Endothelial cell of umbilical vein (primary cell): ENCODE data around the gene BTC. TPM values are rescaled to one million over a fixed set of nuclear protein-coding genes. Genes with fewer than 3 reads are reported as not detected.

ENCODE experiments used
- BruUV-seq: library from RNA; stranded (reverse); fragments of 400-500 nt; replicated peaks from 2 replicates; lab custom pipeline; 2021; lab: Mats Ljungman, UMichigan
- CTCF ChIA-PET: fragments of 300-600, 350-600 bp; sonication (Branson Sonifier 250); formaldehyde crosslinking; loops from one replicate; lab custom pipeline; 2021; ENCODE audit warnings: antibody characterized with exemption, inconsistent platforms; lab: Charles Lee
- POLR2A ChIA-PET: fragments of 300-600, 350-600 bp; sonication (Branson Sonifier 250); formaldehyde crosslinking; loops from one replicate; lab custom pipeline; 2021; ENCODE audit warnings: antibody characterized with exemption, inconsistent platforms; lab: Charles Lee
- DNase-seq: peaks from one replicate; pipeline ENCODE4 v3.0.0-alpha.2; 2011; ENCODE audit warnings: low read depth, low spot score
- FAIRE-seq: peaks from 2 replicates; lab custom pipeline; 2011; peaks lifted over from hg19 to GRCh38; lab: Jason Lieb, UNC
- H2AFZ ChIP-seq: 2 replicates; pipeline ENCODE4 v1.6.0; 2012; ENCODE audit warnings: low read depth, low read length, control low read depth, inconsistent platforms
- H3K27ac ChIP-seq: 2 replicates; pipeline ENCODE4 v1.5.1; 2011; ENCODE audit warnings: low read depth, mild to moderate bottlenecking, control low read depth, low read length, moderate library complexity; ENCODE audit not compliant: insufficient read depth
- H3K27me3 ChIP-seq, 2 experiments: 2 replicates each; pipeline versions ENCODE4 v1.6.0 to v1.6.1; 2011; ENCODE audit warnings: low read length in 2 of 2, mixed read lengths in 1 of 2; ENCODE audit not compliant: control insufficient read depth in 2 of 2, insufficient read depth in 2 of 2
- H3K36me3 ChIP-seq, 2 experiments: 2 replicates in 1 of 2; 3 replicates in 1 of 2; pipeline ENCODE4 v1.5.1; 2011; ENCODE audit warnings: low read length in 2 of 2, mild to moderate bottlenecking in 1 of 2, moderate library complexity in 1 of 2; ENCODE audit not compliant: control insufficient read depth in 2 of 2, insufficient read depth in 2 of 2; ENCODE audit errors: extremely low read depth in 1 of 2
- H3K4me1 ChIP-seq: 3 replicates; pipeline ENCODE4 v1.5.1; 2011; ENCODE audit warnings: mild to moderate bottlenecking, low read length; ENCODE audit not compliant: control insufficient read depth, insufficient read depth; ENCODE audit errors: extremely low read depth
- H3K4me2 ChIP-seq: 2 replicates; pipeline ENCODE4 v1.6.1; 2011; ENCODE audit warnings: low read length, control low read depth, mixed read lengths; ENCODE audit not compliant: insufficient read depth
- H3K4me3 ChIP-seq, 3 experiments: fragments of 200-600 bp in 1 of 3; sonication (generic), shearing (Covaris generic) in 1 of 3; replicated peaks in 1 of 3; 2 replicates each; pipeline ENCODE4 v1.5.1; 2011 to 2016; ENCODE audit warnings: control low read depth in 3 of 3, low read length in 3 of 3, mild to moderate bottlenecking in 2 of 3, inconsistent platforms in 1 of 3, low read depth in 1 of 3, moderate library complexity in 1 of 3; ENCODE audit not compliant: insufficient read depth in 1 of 3
- H3K79me2 ChIP-seq: 2 replicates; pipeline ENCODE4 v1.6.0; 2012; ENCODE audit warnings: low read length, inconsistent platforms; ENCODE audit not compliant: control insufficient read depth, insufficient read depth
- H3K9ac ChIP-seq: replicated peaks from 2 replicates; pipeline ENCODE3; 2011; ENCODE audit warnings: low read length, control low read depth; ENCODE audit not compliant: insufficient read depth; ENCODE audit errors: extremely low read depth
- H3K9me1 ChIP-seq: replicated peaks from 3 replicates; pipeline ENCODE4 v1.6.0; 2011; ENCODE audit warnings: mild to moderate bottlenecking, low read length; ENCODE audit not compliant: control insufficient read depth, insufficient read depth; ENCODE audit errors: extremely low read depth
- H3K9me3 ChIP-seq: replicated peaks from 2 replicates; pipeline ENCODE4 v1.5.1; 2012; ENCODE audit warnings: low read length, inconsistent platforms; ENCODE audit not compliant: control insufficient read depth, insufficient read depth
- H4K20me1 ChIP-seq: replicated peaks from 2 replicates; pipeline ENCODE3; 2011; ENCODE audit warnings: mild to moderate bottlenecking, low read length; ENCODE audit not compliant: control insufficient read depth, insufficient read depth; ENCODE audit errors: extremely low read depth
- EZH2 ChIP-seq: IDR thresholded peaks from 2 replicates; pipeline ENCODE4 v1.6.1; 2012; ENCODE audit warnings: borderline replicate concordance, low read depth, mild to moderate bottlenecking, moderate library complexity, low read length, inconsistent platforms; ENCODE audit not compliant: severe bottlenecking
- FOS ChIP-seq: IDR thresholded peaks from 2 replicates; pipeline ENCODE4 v1.6.1; 2011; ENCODE audit warnings: mild to moderate bottlenecking, low read length, moderate library complexity, borderline replicate concordance; ENCODE audit not compliant: insufficient read depth
- GATA2 ChIP-seq: IDR thresholded peaks from 2 replicates; pipeline ENCODE4 v1.7.0; 2011; ENCODE audit warnings: low read depth, mild to moderate bottlenecking, moderate library complexity, mixed read lengths, low read length; ENCODE audit not compliant: insufficient read length, insufficient read depth
- JUN ChIP-seq: IDR thresholded peaks from 2 replicates; pipeline ENCODE4 v1.6.1; 2011; ENCODE audit warnings: borderline replicate concordance, low read depth; ENCODE audit not compliant: insufficient read length, insufficient read depth
- MYC ChIP-seq: IDR thresholded peaks from one replicate; pipeline ENCODE4 v1.6.1; 2011; ENCODE audit warnings: mild to moderate bottlenecking, low read depth, low read length
- POLR2A ChIP-seq: IDR thresholded peaks from 2 replicates; pipeline ENCODE4 v1.6.1; 2012; ENCODE audit warnings: low read depth, mild to moderate bottlenecking, control low read depth, low read length
- POLR2AphosphoS5 ChIP-seq: IDR thresholded peaks from 2 replicates; pipeline ENCODE4 v1.6.1; 2012; ENCODE audit warnings: low read depth, mild to moderate bottlenecking, control low read depth, low read length, moderate library complexity; ENCODE audit not compliant: insufficient read depth
- dilution Hi-C: fragments of 300-500 bp; cut with MboI; formaldehyde crosslinking; loops from one replicate; pipeline ENCODE4 v1.15.0; 2019; ENCODE audit warnings: low sequenced_read_pairs; ENCODE audit not compliant: extremely low pct_ligation_motif_present
- intact Hi-C: fragments of 100-400 bp; cut with micrococcal nuclease; formaldehyde crosslinking; loops from one replicate; pipeline ENCODE4 v1.10.0; 2022
- polyA plus RNA-seq, 4 experiments: library from polyadenylated mRNA; depleted of rRNA in 3 of 4; stranded (reverse) in 3 of 4; unstranded in 1 of 4; fragments of >200 nt; gene quantifications; 2 replicates each; pipeline versions ENCODE4 v1.2.1 to v1.2.3, GENCODE V29; 2011 to 2012; ENCODE audit warnings: missing spikeins in 1 of 4
- total RNA-seq: library from RNA; stranded (reverse); gene quantifications from 2 replicates; pipeline ENCODE4 v1.2.3, GENCODE V29; 2021
- TF ChIP-seq, protein P1 (sequence below): IDR thresholded peaks from 2 replicates; pipeline ENCODE4 v1.6.1; 2011; ENCODE audit not compliant: insufficient read depth, insufficient read length
- TF ChIP-seq, protein P2 (sequence below), 2 donors: IDR thresholded peaks; 1 replicate in 1 of 2; 2 replicates in 1 of 2; pipeline ENCODE4 v1.5.1; 2011; ENCODE audit warnings: low read length in 2 of 2, mild to moderate bottlenecking in 2 of 2, moderate library complexity in 2 of 2, control low read depth in 1 of 2, inconsistent platforms in 1 of 2, low read depth in 1 of 2; ENCODE audit not compliant: insufficient read depth in 1 of 2; ENCODE audit errors: extremely low read depth in 1 of 2

The BTC gene
- total and polyA plus RNA-seq, 2 donors (not counting 3 experiments of a cell fraction or from before 2014, with no cell fraction given): 0.04 TPM; not detected in 1

DNA sequence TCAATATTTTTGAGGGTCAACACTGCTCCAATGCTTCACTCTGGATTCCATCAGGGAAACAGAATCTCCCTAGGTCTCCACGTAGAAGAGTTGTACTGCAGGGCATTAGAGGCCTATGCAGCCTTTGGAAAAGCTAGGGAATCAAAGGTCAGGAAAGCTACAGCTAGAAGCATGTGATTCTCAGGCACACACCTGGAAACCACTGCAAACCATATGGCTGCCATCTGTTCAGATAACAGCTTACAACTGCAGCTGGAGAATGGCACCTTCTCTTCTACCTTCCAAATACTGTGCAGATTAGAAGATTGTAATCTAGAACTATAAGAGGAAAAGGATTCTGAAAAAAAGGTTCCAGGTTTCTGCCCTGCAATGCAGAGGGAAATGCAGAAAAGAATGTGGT lies 60.6 kb downstream of the BTC start:
- FAIRE-seq: no peak
- intact Hi-C loops: no loop called here
- Histone ChIP-seq H3K4me1 (no peaks in the 10 kb centered on the region), H3K79me2 (no peaks in the 10 kb centered on the region), H3K9me1 (no peaks in the 10 kb centered on the region), H4K20me1 (no peaks in the 10 kb centered on the region), H3K27me3 (peaks cover 3 to 6% of the 10 kb centered on the region in 2 experiments), H3K4me3 (no peak overlapping the region), H3K36me3 (no peaks in the 10 kb centered on the region), H3K9ac (no peak overlapping the region), H3K27ac (no peak overlapping the region), H2AFZ (no peak overlapping the region), H3K9me3 (no peaks in the 10 kb centered on the region), H3K4me2 (no peak overlapping the region)
- dilution Hi-C loops: no loop called here
- TF ChIP-seq, protein P1, sequence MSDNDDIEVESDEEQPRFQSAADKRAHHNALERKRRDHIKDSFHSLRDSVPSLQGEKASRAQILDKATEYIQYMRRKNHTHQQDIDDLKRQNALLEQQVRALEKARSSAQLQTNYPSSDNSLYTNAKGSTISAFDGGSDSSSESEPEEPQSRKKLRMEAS: no peak
- TF ChIP-seq EZH2 (no peak), GATA2 (no peak), POLR2AphosphoS5 (no peak), MYC (no peak), POLR2A (no peak), JUN (no peak), FOS (no peak)
- TF ChIP-seq, protein P2, sequence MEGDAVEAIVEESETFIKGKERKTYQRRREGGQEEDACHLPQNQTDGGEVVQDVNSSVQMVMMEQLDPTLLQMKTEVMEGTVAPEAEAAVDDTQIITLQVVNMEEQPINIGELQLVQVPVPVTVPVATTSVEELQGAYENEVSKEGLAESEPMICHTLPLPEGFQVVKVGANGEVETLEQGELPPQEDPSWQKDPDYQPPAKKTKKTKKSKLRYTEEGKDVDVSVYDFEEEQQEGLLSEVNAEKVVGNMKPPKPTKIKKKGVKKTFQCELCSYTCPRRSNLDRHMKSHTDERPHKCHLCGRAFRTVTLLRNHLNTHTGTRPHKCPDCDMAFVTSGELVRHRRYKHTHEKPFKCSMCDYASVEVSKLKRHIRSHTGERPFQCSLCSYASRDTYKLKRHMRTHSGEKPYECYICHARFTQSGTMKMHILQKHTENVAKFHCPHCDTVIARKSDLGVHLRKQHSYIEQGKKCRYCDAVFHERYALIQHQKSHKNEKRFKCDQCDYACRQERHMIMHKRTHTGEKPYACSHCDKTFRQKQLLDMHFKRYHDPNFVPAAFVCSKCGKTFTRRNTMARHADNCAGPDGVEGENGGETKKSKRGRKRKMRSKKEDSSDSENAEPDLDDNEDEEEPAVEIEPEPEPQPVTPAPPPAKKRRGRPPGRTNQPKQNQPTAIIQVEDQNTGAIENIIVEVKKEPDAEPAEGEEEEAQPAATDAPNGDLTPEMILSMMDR (IDR thresholded peaks at IDR 0.05; ENCODE audit: extremely low read depth in 1 of 2, insufficient read depth in 1 of 2, low read depth in 1 of 2, low read length in 2 of 2): no peak
- CTCF ChIA-PET: no interaction called here
- DNase-seq: no peak
- BruUV-seq: no TSS peak
- POLR2A ChIA-PET: no interaction called here
